HG03520 (cell line): ENCODE data around the gene PRKN.

Source experiments
- ATAC-seq: cut with Tn5 transposase; IDR thresholded peaks from one replicate; pipeline ENCODE4 v1.9.1; 2021; ENCODE audit warnings: mild to moderate bottlenecking, moderate library complexity; ENCODE audit not compliant: unreplicated experiment

Gene PRKN

DNA sequence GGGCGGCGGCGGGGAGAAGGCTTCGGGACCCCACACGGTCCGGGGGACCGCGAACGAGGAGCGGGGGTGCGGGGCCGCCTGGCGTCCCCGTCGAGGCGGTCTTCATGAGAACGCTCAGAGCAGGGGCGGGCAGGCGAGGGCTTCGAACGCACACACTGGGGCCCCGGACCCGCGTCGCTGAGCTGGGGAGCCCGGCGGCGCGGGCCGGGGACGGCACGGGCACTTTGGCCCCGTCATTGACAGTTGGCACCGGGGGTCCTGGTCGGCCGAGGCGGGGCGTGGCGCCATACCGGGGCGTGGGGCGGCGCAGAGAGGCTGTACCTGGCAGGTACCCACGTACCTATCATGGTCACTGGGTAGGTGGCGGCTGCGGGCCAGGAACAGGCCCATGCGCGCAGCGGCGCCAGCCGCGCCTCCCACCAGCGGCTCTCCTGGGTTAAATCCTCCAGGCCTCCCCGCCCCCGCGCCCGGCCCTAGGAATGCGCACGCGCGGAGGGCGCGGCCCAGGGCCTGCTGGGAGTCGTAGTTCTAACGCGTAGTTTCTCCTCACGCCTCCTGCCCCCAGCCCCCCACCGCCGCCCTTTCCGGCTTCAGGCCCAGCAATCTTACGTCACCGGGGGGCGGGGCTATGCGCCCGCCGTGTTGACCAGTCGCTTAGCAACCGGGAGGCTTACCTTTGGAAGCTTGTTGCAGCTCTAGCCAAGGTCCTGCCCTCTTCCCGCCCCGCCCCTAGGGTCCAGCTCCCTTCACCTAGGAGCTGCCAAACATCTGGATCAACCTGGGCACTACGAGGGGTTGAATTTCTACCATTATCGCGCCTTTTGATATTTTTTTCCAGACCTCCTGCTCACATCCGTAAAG lies at the start of gene PRKN, which contains the start of gene PACRG:
Gene PRKN (minus strand): TSS at position 445 of the 861 bp plus-strand sequence.
Gene PACRG (plus strand): TSS at position 653 of the 861 bp plus-strand sequence.
- peak; percentile 95 for ATAC-seq

DNA sequence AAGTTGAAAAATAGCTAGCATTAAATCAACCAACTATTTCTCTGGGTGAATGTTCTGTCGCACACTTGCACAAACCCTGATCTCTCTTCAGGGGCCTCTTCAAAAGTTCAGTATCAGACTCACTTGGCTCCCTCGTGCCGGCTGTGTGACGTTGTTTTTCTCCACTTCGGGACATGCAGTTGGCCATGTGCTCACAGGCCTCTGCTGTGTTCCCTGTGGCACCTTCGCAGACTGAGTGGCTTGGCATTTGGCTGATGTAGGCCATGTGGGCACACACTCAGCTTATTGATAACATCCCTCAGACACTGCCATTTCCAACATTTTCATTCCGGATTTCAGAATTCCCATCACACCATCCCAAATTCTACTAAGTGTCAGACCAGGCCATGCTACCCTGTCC lies 49.5 kb upstream of the PRKN start:
- ATAC-seq = no peak

DNA sequence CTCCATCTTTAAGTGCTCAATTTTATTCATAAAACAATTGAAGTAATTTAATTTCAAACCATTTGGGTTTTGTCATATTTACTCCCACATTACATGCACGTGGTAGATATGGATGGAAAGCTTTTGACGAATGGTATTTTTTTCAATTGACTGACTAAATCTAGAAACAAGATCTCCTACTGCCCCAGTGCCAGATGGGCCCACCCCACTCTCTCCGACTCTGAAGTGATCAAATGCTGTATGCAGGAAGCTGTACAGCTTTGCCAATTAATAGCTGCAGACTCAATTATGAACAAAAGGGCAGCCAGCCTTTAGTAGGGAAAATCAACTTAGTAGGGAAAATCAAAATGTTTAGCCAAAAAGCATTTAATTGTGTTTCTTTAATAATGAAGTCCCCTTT lies 46.4 kb upstream of the PRKN start:
- no peak for ATAC-seq

DNA sequence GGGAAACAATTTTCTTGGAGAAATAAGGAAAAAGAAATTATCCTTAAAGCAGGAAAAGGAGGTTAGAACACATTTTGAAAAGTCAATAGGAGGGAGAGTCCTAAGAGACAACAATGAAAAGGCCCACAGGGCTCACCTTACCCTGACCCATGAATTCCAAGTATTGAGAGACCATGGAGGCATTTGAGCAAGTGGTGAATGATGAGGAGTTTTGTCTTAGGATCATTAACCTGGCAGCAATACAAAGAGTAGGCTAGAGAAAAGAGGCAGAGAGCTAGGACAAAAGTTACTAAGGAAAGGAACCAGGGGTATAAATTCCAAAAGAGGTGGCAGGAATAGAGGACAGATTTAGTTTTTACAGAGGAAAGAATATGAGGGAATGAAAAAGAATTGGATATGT lies 44.9 kb upstream of the PRKN start:
- no peak for ATAC-seq

DNA sequence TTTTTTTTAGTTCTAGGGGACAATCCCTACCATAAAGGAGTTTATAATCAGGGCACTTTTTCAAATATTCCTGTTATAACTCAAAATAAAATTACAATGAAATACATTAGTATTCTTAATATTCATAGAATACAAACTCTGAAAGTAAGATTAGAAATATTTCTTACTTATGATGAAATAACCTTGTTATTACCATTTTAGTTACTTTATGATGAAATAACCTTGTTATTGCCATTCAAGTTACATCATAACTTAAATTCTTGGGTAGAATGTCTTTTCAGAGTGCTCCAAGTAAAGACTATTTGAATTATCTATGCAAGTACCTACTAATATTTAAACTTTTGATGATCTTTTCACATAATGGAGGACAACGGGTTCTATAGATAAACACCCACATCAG lies 43.4 kb upstream of the PRKN start:
- ATAC-seq = no peak

DNA sequence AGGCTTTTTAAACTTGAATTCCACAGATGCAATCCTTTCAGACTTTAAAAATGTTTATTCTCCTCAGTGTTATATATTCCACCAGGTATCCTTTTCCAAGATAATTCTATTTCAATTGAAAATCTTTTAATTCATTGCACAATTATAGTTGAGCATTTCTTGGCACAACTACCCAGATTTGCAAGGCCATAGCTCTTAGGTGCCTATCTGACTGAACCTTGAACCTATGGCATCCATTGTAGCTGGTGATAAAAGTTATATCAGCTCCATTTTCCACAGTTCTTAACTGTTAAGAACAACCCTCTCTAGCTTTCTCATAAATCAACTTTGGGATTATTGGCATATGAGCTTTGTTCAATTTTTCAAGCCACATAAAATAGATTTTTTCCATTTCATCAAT lies 42.6 kb upstream of the PRKN start:
- ATAC-seq = no peak

DNA sequence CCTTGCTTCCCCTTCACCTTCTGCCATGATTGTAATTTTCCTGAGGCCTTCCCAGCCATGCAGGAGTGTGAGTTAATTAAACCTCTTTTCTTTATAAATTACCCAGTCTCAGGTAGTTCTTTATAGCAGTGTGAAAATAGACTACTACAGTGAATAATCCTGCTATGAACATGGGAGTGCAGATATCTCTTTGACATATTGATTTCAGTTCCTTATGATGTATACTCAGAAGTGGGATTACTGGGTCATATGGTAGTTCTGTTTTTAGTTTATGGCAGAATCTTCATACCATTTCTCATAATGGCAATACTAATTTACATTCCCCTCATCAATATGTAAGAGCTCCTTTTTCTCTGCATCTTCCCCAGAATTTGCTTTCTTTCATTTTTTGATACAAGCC lies 26.2 kb upstream of the PRKN start:
- ATAC-seq = no peak

DNA sequence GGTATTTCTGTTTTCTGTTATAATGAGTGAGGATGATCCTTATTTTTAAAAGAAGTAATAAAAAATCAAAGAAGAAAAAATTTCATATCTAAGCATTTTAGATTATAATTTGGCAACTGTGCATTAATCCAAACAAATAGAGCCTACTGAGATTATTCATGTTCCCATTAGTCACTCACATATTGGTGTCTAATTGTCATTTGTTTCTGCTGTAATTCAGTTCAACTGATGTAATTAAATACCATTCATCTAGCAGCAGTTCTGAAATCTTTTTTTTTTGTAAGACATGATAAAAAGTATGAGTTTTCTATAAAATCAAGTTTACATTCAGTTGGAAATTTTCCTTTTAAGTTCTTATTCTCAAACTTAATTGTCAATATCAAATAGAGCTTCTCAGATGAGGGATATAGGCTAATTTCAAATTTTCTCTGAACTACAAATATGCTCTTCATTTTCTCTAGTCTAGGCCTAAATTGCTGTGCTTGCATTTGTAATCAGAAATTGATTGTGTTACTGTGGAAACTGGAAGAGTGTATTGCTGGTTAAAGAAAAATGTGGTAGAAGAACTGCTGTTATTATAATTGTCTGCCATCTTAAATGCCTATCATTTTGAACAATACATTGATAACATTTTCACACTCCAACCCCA lies 23.8 kb upstream of the PRKN start:
- ATAC-seq = no peak

DNA sequence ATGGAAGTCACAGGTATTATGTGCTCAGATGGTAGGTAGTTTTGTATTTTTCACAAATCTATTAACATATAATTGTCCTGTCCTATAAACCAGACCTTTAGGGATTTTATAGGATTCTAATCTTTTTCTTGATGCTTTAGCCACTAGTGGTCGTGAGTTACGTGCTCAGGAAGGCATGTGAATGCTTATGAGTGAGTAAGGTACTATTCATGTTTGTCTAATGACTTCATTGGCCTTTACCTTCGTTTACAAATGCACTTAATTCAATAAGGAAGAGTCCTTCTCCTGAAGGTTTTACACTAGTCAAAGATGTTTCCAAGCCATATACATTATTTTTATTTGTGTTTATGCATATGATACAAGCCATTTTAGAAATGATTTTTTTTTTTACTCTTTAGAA lies 23.2 kb upstream of the PRKN start:
- no peak for ATAC-seq

DNA sequence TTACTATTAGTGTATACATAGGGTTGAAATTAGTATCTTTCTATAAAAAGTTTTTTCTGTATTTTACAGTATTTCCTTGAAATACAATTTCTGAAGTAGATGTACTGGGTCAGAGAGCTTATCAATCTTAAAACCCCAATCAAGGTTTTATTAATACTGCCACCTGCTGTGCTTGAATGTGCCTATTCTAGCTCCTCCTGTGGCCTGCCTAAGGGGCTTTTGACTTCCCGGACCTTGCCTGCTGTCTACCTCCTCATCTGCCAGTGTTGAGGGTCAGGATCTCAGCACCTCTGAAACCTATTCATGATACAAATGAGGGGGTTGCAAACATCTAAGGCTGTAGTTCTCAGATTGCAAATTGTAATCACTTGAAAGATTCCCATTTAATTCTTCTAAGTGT lies 9.4 kb upstream of the PRKN start:
- no peak for ATAC-seq

DNA sequence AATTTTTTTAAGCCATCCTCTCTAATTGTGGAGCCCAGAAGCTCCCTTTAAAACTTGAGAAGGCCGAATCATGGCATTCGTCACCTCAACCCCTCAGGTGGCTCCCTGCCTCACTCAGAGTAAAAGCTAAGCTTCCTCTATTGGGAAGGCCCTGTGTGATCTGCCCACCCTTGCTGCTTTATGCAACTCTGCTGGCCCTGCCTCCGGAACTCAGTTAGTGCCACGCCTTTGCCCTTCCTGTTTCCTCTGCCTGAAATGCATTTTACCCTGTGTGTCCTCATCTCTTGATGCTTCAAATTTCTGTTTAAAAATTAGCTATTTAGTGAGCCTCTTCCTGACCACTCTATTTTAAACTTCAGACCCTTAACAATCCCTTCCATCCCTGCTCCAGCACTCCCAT lies 5.9 kb upstream of the PRKN start:
- ATAC-seq = no peak

DNA sequence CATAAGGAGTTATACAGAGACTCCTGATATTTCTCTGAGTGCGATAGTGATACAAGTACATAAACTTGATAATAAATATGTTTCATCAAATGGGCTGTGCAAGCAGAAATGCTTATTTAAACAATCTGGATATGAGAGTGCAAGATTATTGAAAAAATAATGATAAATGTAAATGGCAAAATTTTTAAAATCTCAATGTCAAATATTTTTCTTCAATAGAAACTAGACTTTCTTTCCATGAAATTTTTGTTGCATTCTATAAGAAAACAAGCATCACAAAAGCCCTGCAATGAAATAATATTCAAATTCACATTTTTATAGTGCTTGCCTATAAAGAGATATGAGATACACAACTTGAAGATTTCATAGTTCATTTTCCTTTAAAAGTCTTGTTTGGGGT lies 2.9 kb upstream of the PRKN start:
- ATAC-seq = no peak

DNA sequence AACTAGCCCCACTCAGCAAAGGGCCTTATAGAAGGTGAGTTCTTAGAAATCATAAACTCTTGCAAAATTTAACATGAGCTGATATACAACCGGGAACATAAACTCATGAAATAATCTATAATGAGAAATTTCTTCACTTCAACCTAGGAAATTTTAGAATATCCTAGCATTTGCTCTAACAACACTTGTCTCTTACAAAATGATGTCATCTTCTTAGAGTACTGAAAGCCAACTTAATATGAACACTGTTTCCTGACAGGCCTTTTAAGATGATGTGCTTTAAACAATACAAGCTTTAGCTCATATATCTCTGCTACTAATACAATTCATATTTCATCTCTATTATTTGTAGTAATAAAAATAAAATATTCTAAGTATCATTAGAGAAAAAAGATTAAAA lies 1.1 kb upstream of the PRKN start:
- ATAC-seq = no peak

DNA sequence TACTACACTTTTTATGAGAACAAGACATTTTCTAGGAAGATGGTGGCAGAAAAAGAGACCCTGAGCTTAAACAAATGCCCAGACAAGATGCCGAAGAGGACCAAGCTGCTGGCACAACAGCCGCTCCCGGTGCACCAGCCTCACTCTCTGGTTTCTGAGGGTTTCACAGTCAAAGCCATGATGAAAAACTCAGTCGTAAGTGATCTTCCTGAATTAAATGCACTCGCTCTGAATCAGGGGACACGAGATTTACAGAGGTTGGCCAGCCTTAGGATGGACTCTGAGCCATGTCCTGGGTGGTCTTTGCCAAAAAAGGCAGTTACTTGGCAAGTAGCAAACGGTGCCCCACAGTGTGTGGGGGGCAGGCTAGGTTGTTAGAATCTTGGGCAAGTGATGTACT lies 631 bp upstream of the PRKN start:
- ATAC-seq = no peak

DNA sequence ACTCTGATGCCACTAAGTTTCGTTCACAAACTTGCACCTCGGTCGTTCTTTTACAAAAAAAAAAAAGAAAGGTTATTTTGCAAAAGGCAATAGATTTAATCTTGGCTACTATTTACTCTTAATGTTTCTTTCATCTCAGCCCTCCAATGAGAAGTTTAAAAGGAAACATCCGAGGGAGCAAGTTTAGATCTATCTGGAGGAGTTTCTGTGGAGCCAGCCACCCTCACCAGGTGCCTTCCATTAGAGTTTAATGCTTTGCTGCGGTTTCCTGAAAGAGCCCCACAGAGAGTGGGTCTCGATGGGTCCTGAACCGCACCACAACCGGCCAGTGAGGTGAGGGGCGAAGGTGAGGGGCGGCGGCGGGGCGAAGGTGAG lies 632 bp downstream of the PRKN start:
- ATAC-seq = peak; percentile 8

DNA sequence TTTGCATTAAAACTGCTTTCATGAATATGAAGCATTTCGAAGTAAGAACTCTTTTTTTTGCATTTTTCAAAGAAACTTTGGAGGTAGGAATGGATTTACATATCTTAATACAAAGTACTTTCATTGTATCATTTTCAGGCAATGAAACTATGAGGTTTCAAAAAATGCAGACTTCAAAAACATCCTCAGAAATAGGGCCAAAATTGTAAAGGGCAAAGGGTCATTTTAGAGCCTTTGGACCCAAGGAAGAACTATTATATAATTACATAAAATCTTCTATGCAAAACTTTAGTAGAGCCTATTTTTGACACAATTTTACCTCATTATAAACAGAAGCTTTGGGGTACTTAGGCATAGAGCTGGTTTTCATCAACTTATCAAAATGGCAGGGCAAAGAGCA lies 4.9 kb downstream of the PRKN start:
- no peak for ATAC-seq

DNA sequence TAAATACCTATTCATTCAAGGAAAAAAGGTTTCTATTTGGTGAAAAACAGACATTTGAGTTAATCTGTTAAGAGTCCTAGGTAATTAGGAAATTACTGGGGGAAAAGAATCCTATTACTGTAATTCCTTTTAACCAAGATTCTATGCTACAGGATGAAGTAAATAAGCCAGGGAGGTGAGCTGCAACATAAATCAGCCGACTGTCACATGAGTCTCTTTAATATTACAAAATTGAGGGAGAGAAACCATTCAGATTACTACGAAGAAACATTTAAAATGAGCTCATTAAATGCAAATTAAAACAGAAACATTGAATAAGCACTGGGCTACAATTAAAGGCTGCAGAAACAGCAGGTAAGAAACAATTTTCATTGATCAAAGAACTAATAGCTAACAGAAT lies 5.3 kb downstream of the PRKN start:
- ATAC-seq = no peak

DNA sequence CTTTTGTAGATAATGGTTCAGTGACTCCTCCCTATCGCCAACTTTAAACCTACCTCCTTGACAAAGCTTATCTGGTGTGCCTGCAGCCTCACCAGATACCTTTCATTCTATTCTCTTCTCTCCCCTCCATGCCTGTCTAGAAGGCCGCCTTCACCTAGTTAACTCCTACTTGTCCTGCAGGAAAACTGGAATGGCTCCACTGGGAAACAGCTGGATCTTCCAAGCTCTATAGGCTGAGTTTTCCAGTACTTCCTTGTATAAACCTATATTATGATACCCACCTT lies 6.2 kb downstream of the PRKN start:
- ATAC-seq = no peak

DNA sequence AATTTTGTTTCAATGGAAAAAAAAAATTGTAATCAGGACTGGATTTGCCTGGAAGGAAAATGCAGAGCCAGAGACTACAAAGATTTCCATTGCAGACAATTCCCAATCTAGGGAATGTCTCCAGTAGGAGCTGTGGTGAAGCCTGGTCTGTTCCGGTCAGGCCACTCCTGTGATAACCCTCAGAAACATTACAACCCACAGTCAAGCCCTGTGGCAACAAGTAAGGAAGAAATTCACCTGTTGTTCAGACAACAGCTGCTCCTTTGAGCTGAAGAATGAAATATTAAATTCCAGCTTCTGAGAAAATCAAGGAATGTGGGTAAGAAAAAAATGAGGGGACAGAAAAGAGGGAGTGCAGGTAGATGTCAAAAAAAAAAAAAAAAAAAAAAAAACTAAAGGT lies 8.0 kb downstream of the PRKN start:
- no peak for ATAC-seq

DNA sequence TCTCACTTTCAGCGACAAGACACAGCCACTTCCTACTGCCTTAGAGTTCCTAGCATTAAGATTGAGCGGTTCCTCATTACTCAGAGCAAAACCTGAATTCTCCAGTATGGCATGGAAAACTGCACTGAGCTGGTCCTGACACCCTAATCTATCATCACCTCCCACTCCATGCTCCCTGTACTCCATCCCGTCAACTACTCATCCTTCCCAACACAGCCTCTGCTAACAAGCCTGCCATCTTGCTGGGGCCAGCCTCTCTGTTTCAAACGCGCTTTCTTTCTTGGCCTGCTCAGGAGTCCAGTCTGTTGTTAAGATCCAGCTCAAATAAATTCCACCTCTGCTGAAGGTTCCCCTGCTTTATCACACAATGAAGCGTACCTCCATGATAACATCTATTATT lies 12.0 kb downstream of the PRKN start:
- ATAC-seq = no peak

DNA sequence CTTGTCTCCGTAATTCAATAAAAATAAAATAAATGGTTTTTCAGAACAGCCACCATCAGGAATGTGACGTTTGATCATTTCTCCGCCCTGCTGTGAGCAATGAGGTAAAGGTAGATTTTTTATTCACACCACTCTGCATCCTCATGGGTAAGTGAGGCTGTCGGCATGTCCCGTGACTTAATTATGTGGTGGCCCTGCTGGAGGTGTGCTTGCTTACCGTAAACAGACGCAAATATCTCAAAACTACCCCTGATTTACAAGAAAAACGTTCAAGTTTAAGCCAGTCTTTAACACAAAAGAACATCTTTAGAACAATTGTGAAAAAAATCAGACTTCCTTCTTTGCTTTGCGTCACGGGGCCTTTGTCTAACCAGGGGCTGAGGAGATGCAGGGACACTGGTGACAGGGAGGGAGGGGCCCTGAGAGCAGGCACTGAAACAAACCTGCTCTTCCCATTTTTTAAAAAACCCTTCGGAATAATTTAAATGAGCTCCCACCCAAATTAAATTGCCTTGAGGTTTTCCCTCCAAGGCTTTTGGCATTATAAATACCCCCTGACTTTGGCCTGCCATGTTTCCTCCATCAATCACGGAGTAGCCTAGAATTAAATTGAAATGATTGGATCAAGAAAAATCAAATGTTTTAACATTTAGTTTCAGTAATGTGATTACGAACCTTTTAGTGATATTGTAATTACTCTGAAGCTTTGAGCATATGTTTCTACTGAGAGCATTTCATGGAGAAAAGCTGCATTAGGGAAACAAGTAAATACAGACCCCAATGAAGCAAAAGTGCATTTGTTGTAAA lies 13.4 kb downstream of the PRKN start:
- no peak for ATAC-seq

DNA sequence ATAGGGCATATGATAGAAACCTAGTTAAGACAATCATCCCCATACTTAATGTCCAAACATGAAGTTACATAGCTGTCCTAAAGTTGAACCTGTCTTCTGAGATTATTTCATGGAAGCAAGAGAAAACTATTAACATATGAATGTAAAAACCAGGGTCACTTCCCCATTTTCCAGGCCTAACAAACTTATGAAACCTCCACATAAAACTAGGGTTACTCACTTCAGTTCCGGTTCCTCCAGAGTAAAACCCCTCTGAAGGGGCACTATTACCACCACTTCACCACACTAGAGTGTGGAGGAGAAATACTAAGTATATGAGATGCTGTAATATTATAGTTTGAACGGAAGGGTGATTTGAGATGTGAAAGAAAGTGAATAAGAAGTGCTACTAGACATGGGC lies 14.9 kb downstream of the PRKN start:
- no peak for ATAC-seq
